Caki2 (cell line): ENCODE data around the gene PHACTR4. TPM values are rescaled to one million over a fixed set of nuclear protein-coding genes. Genes with fewer than 3 reads are reported as not detected.
"Not testable (repeated sequence)": the region's sequence is repeated elsewhere in the genome, so short reads cannot be mapped to it uniquely, and the experiment has no call there.

Experiments
- DNase-seq: peaks from one replicate; pipeline ENCODE4 v3.0.0-alpha.2; 2015; ENCODE audit warnings: low read depth
- in situ Hi-C: cut with HindIII; loops from 2 replicates; pipeline ENCODE4 v1.10.0; 2016; ENCODE audit warnings: low sequenced_read_pairs, low pct_unique_long_range_greater_than_20kb, mixed read lengths
- total RNA-seq: library from RNA; depleted of rRNA; stranded (reverse); fragments of >200 nt; shearing (Covaris generic); gene quantifications from 2 replicates; pipeline ENCODE4 v1.2.3, GENCODE V29; 2014; ENCODE audit warnings: low replicate concordance; rRNA removed

PHACTR4 gene
- total RNA-seq, 1 experiment from 2014 or later, result 4.2 TPM

DNA sequence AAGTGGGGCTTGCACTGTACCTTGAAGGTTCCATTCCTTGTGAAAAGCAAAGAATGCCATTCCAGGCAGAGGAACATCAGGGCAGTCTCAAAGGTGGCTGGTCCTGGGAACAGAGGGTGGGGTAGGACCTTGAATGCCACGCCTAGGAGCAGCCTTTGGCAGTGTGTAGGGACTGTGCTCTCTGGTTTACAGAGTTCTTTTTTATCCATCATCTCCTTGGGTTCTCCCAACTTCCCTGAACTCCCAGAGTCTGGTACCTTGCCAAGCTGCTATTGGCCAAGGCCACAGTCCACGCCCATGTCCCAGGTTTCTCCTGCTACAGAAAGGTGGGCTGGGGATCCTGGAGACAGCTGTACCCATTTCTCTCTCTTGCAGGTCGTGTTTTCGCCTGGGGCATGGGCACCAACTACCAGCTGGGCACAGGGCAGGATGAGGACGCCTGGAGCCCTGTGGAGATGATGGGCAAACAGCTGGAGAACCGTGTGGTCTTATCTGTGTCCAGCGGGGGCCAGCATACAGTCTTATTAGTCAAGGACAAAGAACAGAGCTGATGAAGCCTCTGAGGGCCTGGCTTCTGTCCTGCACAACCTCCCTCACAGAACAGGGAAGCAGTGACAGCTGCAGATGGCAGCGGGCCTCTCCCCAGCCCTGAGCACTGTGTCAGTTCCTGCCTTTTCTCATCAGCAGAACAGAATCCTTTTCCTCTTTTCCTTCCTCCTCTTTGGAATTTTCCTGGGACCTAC lies 168.1 kb downstream of the PHACTR4 start:
- DNase-seq, result no peak
- in situ Hi-C loops, result no loop called here

DNA sequence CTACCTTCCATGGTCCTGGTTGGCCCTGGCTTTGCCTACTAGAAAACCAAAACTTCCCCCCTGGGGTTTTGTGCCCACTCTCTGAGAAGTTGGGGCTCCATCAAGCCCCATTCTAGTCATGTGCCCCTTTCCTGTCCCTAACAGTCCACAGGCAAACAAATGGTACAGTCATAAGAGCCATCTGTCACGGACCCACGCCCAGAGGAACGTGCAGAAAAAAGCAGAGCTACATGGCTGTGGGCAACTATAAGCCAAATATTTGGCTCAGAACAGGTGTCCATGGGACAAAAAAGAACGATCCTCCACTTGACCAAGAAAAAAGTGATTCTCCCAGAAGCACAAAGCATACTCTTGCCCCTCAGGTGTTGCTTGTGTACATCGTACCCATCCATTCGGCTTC lies 168.7 kb downstream of the PHACTR4 start:
- in situ Hi-C loops, result no loop called here
- no peak for DNase-seq

DNA sequence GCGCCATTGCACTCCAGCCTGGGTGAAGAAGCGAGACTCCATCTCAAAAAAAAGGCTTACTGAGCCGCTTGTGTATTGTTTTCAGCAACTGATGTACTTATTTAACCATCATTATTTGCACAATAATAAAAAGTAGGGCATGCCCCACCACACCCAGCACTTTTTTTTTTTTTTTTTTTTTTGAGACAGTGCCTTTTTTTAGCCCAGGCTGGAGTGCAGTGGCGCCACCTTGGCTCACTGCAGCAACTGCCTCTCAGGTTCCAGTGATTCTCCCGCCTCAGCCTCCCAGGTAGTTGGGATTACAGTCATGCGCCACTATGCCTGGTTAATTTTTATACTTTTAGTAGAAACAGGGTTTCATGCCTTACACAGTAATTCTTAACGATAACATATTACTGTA lies 171.1 kb downstream of the PHACTR4 start:
- in situ Hi-C loops, result no loop called here
- peak; percentile 46 for DNase-seq

DNA sequence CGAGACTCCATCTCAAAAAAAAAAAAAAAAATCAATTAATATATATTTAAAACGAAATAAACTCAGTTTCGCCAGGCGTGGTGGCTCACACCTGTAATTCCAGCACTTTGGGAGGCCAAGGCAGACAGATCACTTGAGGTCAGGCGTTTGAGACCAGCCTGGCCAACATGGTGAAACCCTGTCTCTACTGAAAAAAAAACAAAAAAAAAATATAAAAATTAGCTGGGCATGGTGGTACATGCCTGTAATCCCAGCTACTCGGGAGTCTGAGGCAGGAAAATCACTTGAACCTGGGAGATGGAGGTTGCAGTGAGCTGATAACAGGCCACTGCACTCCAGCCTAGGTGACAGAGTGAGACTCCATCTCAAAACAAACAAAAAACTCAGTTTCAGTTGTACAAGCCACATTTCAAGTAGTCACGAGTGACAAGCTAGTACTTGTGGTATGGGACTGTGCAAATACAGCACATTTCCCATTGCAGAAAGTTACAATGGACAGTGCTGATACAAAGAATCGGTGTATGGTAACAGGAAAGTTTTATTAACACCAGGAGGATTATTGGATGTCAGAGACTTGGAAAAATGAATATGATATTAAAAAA lies 172.0 kb downstream of the PHACTR4 start:
- in situ Hi-C loops, result not testable (repeated sequence)

DNA sequence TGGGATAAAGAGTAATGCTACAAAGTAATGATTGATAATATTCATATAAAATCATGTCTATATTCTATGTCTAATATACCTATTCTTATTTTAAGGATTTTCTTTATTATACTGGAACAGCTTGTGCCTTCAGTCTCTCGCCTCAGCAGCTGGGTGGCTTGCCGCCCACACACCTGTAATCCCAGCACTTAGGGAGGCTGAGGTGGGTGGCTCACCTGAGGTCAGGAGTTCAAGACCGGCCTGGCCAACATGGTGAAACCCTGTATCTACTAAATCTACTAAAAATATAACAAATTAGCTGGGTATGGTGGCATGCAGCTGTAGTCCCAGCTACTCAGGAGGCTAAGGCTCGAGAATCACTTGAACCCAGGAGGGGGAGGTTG lies 175.7 kb downstream of the PHACTR4 start:
- in situ Hi-C loops, result no loop called here
- no peak for DNase-seq

More for the DNA sequence above, 172.0 kb downstream of the PHACTR4 start:
- DNase-seq, result not testable (repeated sequence)

DNA sequence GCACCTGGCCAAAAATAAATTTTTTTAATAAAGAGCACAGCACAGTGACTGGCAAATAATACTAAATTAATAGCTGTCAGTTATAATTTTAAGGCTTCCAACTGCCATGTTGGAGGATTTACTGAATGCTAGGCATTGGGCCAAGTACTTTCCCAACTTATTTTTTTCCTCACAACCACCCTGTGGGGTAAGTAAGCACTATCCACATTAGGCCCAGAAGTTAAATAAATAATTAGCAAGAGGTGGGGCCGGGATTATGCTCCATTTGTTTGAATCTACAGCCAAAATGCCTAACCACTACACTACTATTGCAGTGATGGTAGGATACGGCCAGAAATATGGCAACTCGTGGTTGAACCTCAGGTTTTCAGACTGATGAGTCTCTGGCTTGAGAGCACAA lies 178.8 kb downstream of the PHACTR4 start:
- in situ Hi-C loops, result no loop called here
- no peak for DNase-seq

Other genes starting within 250 kb of the PHACTR4 start
- 0.07 and 0.55 TPM in 2 replicates for gene PTAFR, start 193.1 kb upstream of the PHACTR4 start, total RNA-seq
- 81.2 and 111 TPM in 2 replicates for gene DNAJC8, start 136.7 kb upstream of the PHACTR4 start, total RNA-seq
- 100.0 and 118 TPM in 2 replicates for gene ATP5IF1, start 133.6 kb upstream of the PHACTR4 start, total RNA-seq
- 21.7 TPM in 2 replicates for gene SESN2, start 110.2 kb upstream of the PHACTR4 start, total RNA-seq
- 26.3 and 41.5 TPM in 2 replicates for gene MED18, start 40.7 kb upstream of the PHACTR4 start, total RNA-seq
- gene RCC1, start 136.3 kb downstream of the PHACTR4 start, total RNA-seq, result 76.9 and 87.3 TPM in 2 replicates
- gene TRNAU1AP, start 183.3 kb downstream of the PHACTR4 start, total RNA-seq, result 15.3 and 22.7 TPM in 2 replicates
- not detected in 2 replicates for gene RAB42, start 222.5 kb downstream of the PHACTR4 start, total RNA-seq